GM18517 (cell line): Measurements from ENCODE around the gene RAB19.
A peak's percentile ranks its signal among the peaks of the same experiment; 100 is the strongest.
"Not testable (repeated sequence)": the region's sequence is repeated elsewhere in the genome, so short reads cannot be mapped to it uniquely, and the experiment has no call there.

Experiments used
- ATAC-seq: cut with Tn5 transposase; IDR thresholded peaks from one replicate; pipeline ENCODE4 v1.9.1; 2021; ENCODE audit warnings: mild to moderate bottlenecking, moderate library complexity; ENCODE audit not compliant: unreplicated experiment

The RAB19 gene

GRCh38 chr7:140400381-140400780 is 3.5 kb upstream of the RAB19 start:
- ATAC-seq, result no peak

- no peak for ATAC-seq
Observed at GRCh38 chr7:140402178-140402835, 1.6 kb upstream of the RAB19 start.

GRCh38 chr7:140404565-140405065 is 757 bp downstream of the RAB19 start:
- ATAC-seq, result no peak

GRCh38 chr7:140415361-140415760 is 11.5 kb downstream of the RAB19 start:
- no peak for ATAC-seq

- not testable (repeated sequence) for ATAC-seq
Observed at GRCh38 chr7:140415816-140416215, 12.0 kb downstream of the RAB19 start.

- no peak for ATAC-seq
Observed at GRCh38 chr7:140416560-140416959, 12.7 kb downstream of the RAB19 start.

GRCh38 chr7:140417456-140418155 is 13.7 kb downstream of the RAB19 start:
- no peak for ATAC-seq

- ATAC-seq, result not testable (repeated sequence)
Observed at GRCh38 chr7:140418156-140418472, 14.3 kb downstream of the RAB19 start.

- ATAC-seq, result no peak
Observed at GRCh38 chr7:140418653-140419052, 14.8 kb downstream of the RAB19 start.

- ATAC-seq, result no peak
Observed at GRCh38 chr7:140421521-140421920, 17.7 kb downstream of the RAB19 start.

- ATAC-seq, result no peak
Observed at GRCh38 chr7:140423501-140423900, 19.6 kb downstream of the RAB19 start.

GRCh38 chr7:140425718-140426117 is 21.9 kb downstream of the RAB19 start:
- no peak for ATAC-seq

- no peak for ATAC-seq
Observed at GRCh38 chr7:140426130-140426529, 22.3 kb downstream of the RAB19 start.

GRCh38 chr7:140433396-140433795 is 29.5 kb downstream of the RAB19 start:
- ATAC-seq, result no peak

- ATAC-seq, result no peak
Observed at GRCh38 chr7:140435252-140435895, 31.5 kb downstream of the RAB19 start.

- peak; percentile 92 for ATAC-seq
Observed at GRCh38 chr7:140439359-140439758, 35.5 kb downstream of the RAB19 start.

- no peak for ATAC-seq
Observed at GRCh38 chr7:140440593-140440992, 36.7 kb downstream of the RAB19 start.

GRCh38 chr7:140441519-140441918 is 37.7 kb downstream of the RAB19 start:
- no peak for ATAC-seq

- ATAC-seq, result no peak
Observed at GRCh38 chr7:140446467-140446866, 42.6 kb downstream of the RAB19 start.

- ATAC-seq, result no peak
Observed at GRCh38 chr7:140447841-140448240, 44.0 kb downstream of the RAB19 start.

- no peak for ATAC-seq
Observed at GRCh38 chr7:140448781-140449480, 45.1 kb downstream of the RAB19 start.
